GM12878 (cell line): ENCODE data around the gene CEBPG. TPM values are rescaled to one million over a fixed set of nuclear protein-coding genes. Genes with fewer than 3 reads are reported as not detected.

Experiments used
- ATAC-seq: fragments of 200-7000 bp; cut with Tn5 transposase; 3 replicates; pipeline ENCODE4 v1.9.1; 2020; ENCODE audit warnings: mild to moderate bottlenecking, moderate library complexity
- BruUV-seq: library from RNA; stranded (reverse); fragments of 400-500 nt; replicated peaks from 2 replicates; lab custom pipeline; 2021; lab: Mats Ljungman, UMichigan
- CTCF ChIA-PET: fragments of 300-600 bp; sonication (Branson Sonifier 250); formaldehyde crosslinking; extraction: SDS; loops from one replicate; lab custom pipeline; 2021; ENCODE audit warnings: inconsistent platforms; lab: Yijun Ruan, JAX
- POLR2A ChIA-PET: fragments of 350-600 bp; formaldehyde crosslinking; extraction: SDS; loops from one replicate; lab custom pipeline; 2021; ENCODE audit warnings: inconsistent platforms; lab: Charles Lee
- RAD21 ChIA-PET: fragments of 300-600 bp; sonication (Branson Sonifier 250); formaldehyde crosslinking; loops from one replicate; lab custom pipeline; 2023; ENCODE audit warnings: antibody characterized with exemption; ENCODE audit not compliant: unreplicated experiment; lab: Charles Lee
- SMC1A ChIA-PET: fragments of 300-600 bp; sonication (Branson Sonifier 250); formaldehyde crosslinking; loops from one replicate; lab custom pipeline; 2023; ENCODE audit not compliant: unreplicated experiment, uncharacterized antibody; lab: Charles Lee
- DNase-seq: peaks from one replicate; pipeline ENCODE4 v3.0.0-alpha.2; 2011; ENCODE audit warnings: low read depth, low spot score
- FAIRE-seq: peaks from 3 replicates; lab custom pipeline; 2011; peaks lifted over from hg19 to GRCh38; lab: Jason Lieb, UNC
- H2AFZ ChIP-seq: 2 replicates; pipeline ENCODE4 v1.6.0; 2011; ENCODE audit warnings: low read depth, low read length, control low read depth; ENCODE audit not compliant: control insufficient read depth
- H3K27ac ChIP-seq: 2 replicates; pipeline ENCODE4 v1.5.1; 2011; ENCODE audit warnings: control low read depth; ENCODE audit not compliant: control insufficient read depth, insufficient read depth
- H3K27me3 ChIP-seq, 2 experiments: replicated peaks in 1 of 2; 2 replicates each; pipeline versions ENCODE4 v1.6.0 to v1.6.1; 2011; ENCODE audit warnings: low read length in 1 of 2; ENCODE audit not compliant: control insufficient read depth in 2 of 2, insufficient read depth in 2 of 2
- H3K36me3 ChIP-seq, 2 experiments: 2 replicates each; pipeline ENCODE4 v1.5.1; 2011; ENCODE audit warnings: low read length in 1 of 2; ENCODE audit not compliant: control insufficient read depth in 2 of 2, insufficient read depth in 2 of 2
- H3K4me1 ChIP-seq: 2 replicates; pipeline ENCODE4 v1.6.1; 2011; ENCODE audit warnings: mild to moderate bottlenecking, low read length, moderate library complexity, mixed read lengths; ENCODE audit not compliant: control insufficient read depth, insufficient read depth
- H3K4me2 ChIP-seq: 2 replicates; pipeline ENCODE4 v1.6.0; 2011; ENCODE audit warnings: control low read depth; ENCODE audit not compliant: control insufficient read depth, insufficient read depth
- H3K4me3 ChIP-seq: fragments of 200-600 bp; sonication (generic); 2 replicates; pipeline ENCODE4 v1.5.1; 2016
- H3K79me2 ChIP-seq: 2 replicates; pipeline ENCODE4 v1.6.0; 2011; ENCODE audit warnings: low read length; ENCODE audit not compliant: control insufficient read depth, insufficient read depth
- H3K9ac ChIP-seq: 2 replicates; pipeline ENCODE4 v1.8.0; 2011; ENCODE audit warnings: low read length, control low read depth, mixed read lengths; ENCODE audit not compliant: control insufficient read depth, insufficient read depth
- H3K9me3 ChIP-seq: replicated peaks from 3 replicates; pipeline ENCODE4 v1.5.1; 2011; ENCODE audit warnings: mild to moderate bottlenecking, low read length; ENCODE audit not compliant: control insufficient read depth, insufficient read depth
- H4K20me1 ChIP-seq: 2 replicates; pipeline ENCODE4 v1.6.0; 2011; ENCODE audit not compliant: control insufficient read depth, insufficient read depth
- BCL3 ChIP-seq: IDR thresholded peaks from 2 replicates; pipeline ENCODE4 v1.6.1; 2011; ENCODE audit warnings: borderline replicate concordance, low read depth, mild to moderate bottlenecking, moderate library complexity, low read length; ENCODE audit not compliant: insufficient read depth, poor library complexity, severe bottlenecking
- BHLHE40 ChIP-seq, 2 experiments: fragments of 450-650 bp in 1 of 2; IDR thresholded peaks; 2 replicates each; pipeline ENCODE4 v1.6.1; 2011 to 2017; ENCODE audit warnings: low read depth in 2 of 2, borderline replicate concordance in 1 of 2, improper control_type of control experiment in 1 of 2, low read length in 1 of 2, mild to moderate bottlenecking in 1 of 2
- CEBPB ChIP-seq, 2 experiments: fragments of 150-350 bp in 1 of 2; IDR thresholded peaks; 2 replicates each; pipeline ENCODE4 v1.6.1; 2012 to 2014; ENCODE audit warnings: low read depth in 2 of 2, low read length in 2 of 2, borderline replicate concordance in 1 of 2, inconsistent platforms in 1 of 2
- FOS ChIP-seq: IDR thresholded peaks from 3 replicates; pipeline ENCODE4 v1.6.1; 2011; ENCODE audit warnings: borderline replicate concordance; ENCODE audit not compliant: insufficient read length; ENCODE audit errors: extremely low read depth
- JUND ChIP-seq: IDR thresholded peaks from 2 replicates; pipeline ENCODE4 v1.6.1; 2012; ENCODE audit warnings: low read depth, mild to moderate bottlenecking, low read length, improper control_type of control experiment, moderate library complexity
- MYB ChIP-seq: fragments of 150-350 bp; IDR thresholded peaks from 2 replicates; pipeline ENCODE4 v1.6.1; 2014; ENCODE audit warnings: mild to moderate bottlenecking, low read depth, low read length, borderline replicate concordance
- SRF ChIP-seq, 2 experiments: IDR thresholded peaks; 2 replicates each; pipeline ENCODE4 v1.6.1; 2011; ENCODE audit warnings: low read depth in 2 of 2, low read length in 2 of 2, mild to moderate bottlenecking in 1 of 2, moderate library complexity in 1 of 2
- TBL1XR1 ChIP-seq: IDR thresholded peaks from 2 replicates; pipeline ENCODE4 v1.6.1; 2012; ENCODE audit warnings: low read depth, low read length, improper control_type of control experiment
- TCF12 ChIP-seq: IDR thresholded peaks from 2 replicates; pipeline ENCODE4 v1.6.1; 2011; ENCODE audit warnings: low read depth, mild to moderate bottlenecking, low read length
- WRNIP1 ChIP-seq: IDR thresholded peaks from 2 replicates; pipeline ENCODE4 v1.6.1; 2011; ENCODE audit warnings: low read depth, low read length, improper control_type of control experiment, borderline replicate concordance
- WGBS: methylation state at CpG from one replicate; pipeline ENCODE4 v1.1.6; 2016; ENCODE audit warnings: low lambda C conversion rate; ENCODE audit not compliant: insufficient replicate concordance, insufficient coverage; ENCODE audit errors: missing lambda C conversion rate; 5-methylcytosine and 5-hydroxymethylcytosine counted together
- in situ Hi-C: fragments of 300-500 bp; cut with MboI; formaldehyde crosslinking; loops from 9 replicates; pipeline ENCODE4 v1.14.3; 2018; ENCODE audit warnings: mixed read lengths
- intact Hi-C: fragments of 100-400 bp; cut with micrococcal nuclease; formaldehyde crosslinking; loops from one replicate; pipeline ENCODE4 v1.14.2; 2022; ENCODE audit not compliant: unreplicated experiment
- polyA plus RNA-seq, 11 experiments: library from polyadenylated mRNA; depleted of rRNA in 4 of 11; unstranded in 6 of 11; stranded (reverse) in 5 of 11; fragments of >200 nt; fragmentation: Nextera tagmentation in 4 of 11; fragmentation: Illumina TruSeq in 1 of 11; extraction: Ambion mirVana in 4 of 11; extraction: Trizol in 1 of 11; gene quantifications; 1 replicate in 1 of 11; 2 replicates in 10 of 11; pipeline versions ENCODE4 v1.2.1 to v1.2.3, GENCODE V29; 2011 to 2016; ENCODE audit warnings: inconsistent platforms in 2 of 11, missing spikeins in 2 of 11, low read depth in 1 of 11
- total RNA-seq, 4 experiments: library from RNA; depleted of rRNA in 3 of 4; stranded (reverse); fragments of >200 nt in 3 of 4; fragmentation: Illumina TruSeq in 1 of 4; extraction: Trizol in 1 of 4; gene quantifications; 2 replicates each; pipeline versions ENCODE4 v1.2.1 to v1.2.3, GENCODE V29; 2013 to 2021
- TF ChIP-seq, protein P1 (sequence below): IDR thresholded peaks from 2 replicates; pipeline ENCODE4 v1.6.1; 2012; ENCODE audit warnings: low read depth, low read length, improper control_type of control experiment
- TF ChIP-seq, protein P2 (sequence below): fragments of 450-650 bp; formaldehyde crosslinking; IDR thresholded peaks from 2 replicates; pipeline ENCODE4 v1.5.0; 2022; ENCODE audit warnings: mild to moderate bottlenecking, missing genetic modification characterization

The CEBPG gene
- total and polyA plus RNA-seq, 10 of the 15 experiments (the other 5 are each of a cell fraction or from before 2014, with no cell fraction given), result 5.2 to 22.4 (median 20.0) TPM

DNA sequence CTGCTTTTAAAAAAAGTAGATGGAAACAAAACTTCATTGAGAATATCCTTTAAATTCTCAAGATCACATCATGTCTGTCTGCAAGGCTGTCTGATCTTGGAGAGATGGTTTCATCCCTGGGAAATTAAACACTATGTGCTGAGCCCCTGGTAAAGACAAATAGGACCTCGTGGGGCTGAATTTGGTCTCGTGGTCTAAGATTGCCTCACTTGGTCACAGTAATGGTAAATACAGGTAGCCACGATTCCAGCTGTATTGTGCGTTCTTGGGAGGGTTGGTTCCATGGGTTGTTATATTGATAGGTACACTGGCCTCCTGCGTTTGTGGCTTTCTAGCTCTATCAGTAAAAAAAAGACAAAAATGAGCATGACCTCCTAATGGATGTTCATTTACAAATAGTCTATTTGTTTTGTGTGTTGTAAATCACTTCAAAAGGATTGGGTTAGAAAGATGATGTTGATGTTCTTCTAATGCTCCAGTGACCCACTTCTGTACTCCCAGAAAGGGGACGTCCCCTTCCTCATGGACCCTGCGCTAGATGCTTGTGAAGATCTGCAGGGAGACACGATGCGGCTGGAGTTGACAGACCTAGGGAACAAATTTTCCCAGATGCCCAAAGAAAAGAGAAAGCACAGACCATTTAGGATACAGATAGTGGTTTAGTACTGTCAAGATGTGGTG is 1.8 kb downstream of the CEBPG start:
- POLR2A ChIA-PET, result interaction anchor here (0.6 to 0.7 kb wide), 2 partner anchors 8 to 352 kb away, joined by 3 read pairs; no protein-coding TSS in a partner anchor
- in situ Hi-C loops, result no loop called here
- Histone ChIP-seq H3K9me3 (no peaks in the 10 kb centered on the region), H3K4me3 (peak overlapping the region; percentile 91), H3K9ac (peak overlapping the region; percentile 86; the same call in 1 of the 2 replicates), H3K27me3 (no peaks in the 10 kb centered on the region), H3K27ac (peak overlapping the region; percentile 86; the same call in 1 of the 2 replicates), H3K4me1 (no peaks in the 10 kb centered on the region; the same call in 1 of the 2 replicates), H3K79me2 (peaks cover 53% of the 10 kb centered on the region), H3K4me2 (peak overlapping the region; percentile 73), H4K20me1 (peaks cover 12% of the 10 kb centered on the region; the same call in 1 of the 2 replicates), H2AFZ (no peak overlapping the region), H3K36me3 (peaks cover 5 to 6% of the 10 kb centered on the region in 2 experiments; a peak in 2 of 4 replicates)
- ATAC-seq (no peak), FAIRE-seq (no peak), DNase-seq (no peak)
- WGBS, result 71% methylated on average over 9 of the region's 9 CpGs
- intact Hi-C loops, result no loop called here
- RAD21 ChIA-PET, result interaction anchor here (2.1 kb wide), 1 partner anchor 198 kb away, joined by 9 read pairs; no protein-coding TSS in a partner anchor
- SMC1A ChIA-PET, result interaction anchor here (1.0 to 1.1 kb wide), 2 partner anchors 55 to 934 kb away, joined by 3 read pairs; no protein-coding TSS in a partner anchor
- TF ChIP-seq BHLHE40 (IDR thresholded peaks at IDR 0.05; ENCODE audit: borderline replicate concordance in 1 of 2, low read depth in 2 of 2, low read length in 1 of 2) (no peak), JUND (no peak), TBL1XR1 (no peak), BCL3 (no peak), WRNIP1 (no peak), CEBPB (IDR thresholded peaks at IDR 0.05; ENCODE audit: borderline replicate concordance in 1 of 2, low read depth in 2 of 2, low read length in 2 of 2) (no peak), MYB (no peak), TCF12 (no peak), FOS (no peak), SRF (IDR thresholded peaks at IDR 0.05; ENCODE audit: low read depth in 2 of 2, low read length in 2 of 2) (no peak)
- TF ChIP-seq, protein P1, sequence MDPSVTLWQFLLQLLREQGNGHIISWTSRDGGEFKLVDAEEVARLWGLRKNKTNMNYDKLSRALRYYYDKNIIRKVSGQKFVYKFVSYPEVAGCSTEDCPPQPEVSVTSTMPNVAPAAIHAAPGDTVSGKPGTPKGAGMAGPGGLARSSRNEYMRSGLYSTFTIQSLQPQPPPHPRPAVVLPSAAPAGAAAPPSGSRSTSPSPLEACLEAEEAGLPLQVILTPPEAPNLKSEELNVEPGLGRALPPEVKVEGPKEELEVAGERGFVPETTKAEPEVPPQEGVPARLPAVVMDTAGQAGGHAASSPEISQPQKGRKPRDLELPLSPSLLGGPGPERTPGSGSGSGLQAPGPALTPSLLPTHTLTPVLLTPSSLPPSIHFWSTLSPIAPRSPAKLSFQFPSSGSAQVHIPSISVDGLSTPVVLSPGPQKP, result no peak
- TF ChIP-seq, protein P2, sequence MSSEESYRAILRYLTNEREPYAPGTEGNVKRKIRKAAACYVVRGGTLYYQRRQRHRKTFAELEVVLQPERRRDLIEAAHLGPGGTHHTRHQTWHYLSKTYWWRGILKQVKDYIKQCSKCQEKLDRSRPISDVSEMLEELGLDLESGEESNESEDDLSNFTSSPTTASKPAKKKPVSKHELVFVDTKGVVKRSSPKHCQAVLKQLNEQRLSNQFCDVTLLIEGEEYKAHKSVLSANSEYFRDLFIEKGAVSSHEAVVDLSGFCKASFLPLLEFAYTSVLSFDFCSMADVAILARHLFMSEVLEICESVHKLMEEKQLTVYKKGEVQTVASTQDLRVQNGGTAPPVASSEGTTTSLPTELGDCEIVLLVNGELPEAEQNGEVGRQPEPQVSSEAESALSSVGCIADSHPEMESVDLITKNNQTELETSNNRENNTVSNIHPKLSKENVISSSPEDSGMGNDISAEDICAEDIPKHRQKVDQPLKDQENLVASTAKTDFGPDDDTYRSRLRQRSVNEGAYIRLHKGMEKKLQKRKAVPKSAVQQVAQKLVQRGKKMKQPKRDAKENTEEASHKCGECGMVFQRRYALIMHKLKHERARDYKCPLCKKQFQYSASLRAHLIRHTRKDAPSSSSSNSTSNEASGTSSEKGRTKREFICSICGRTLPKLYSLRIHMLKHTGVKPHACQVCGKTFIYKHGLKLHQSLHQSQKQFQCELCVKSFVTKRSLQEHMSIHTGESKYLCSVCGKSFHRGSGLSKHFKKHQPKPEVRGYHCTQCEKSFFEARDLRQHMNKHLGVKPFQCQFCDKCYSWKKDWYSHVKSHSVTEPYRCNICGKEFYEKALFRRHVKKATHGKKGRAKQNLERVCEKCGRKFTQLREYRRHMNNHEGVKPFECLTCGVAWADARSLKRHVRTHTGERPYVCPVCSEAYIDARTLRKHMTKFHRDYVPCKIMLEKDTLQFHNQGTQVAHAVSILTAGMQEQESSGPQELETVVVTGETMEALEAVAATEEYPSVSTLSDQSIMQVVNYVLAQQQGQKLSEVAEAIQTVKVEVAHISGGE (CRISPR knock-in tag), result no peak
- CTCF ChIA-PET, result interaction anchor here (1.0 to 1.5 kb wide), 5 partner anchors 8 to 248 kb away, joined by 3 to 7 read pairs (median 3); no protein-coding TSS in a partner anchor
- BruUV-seq, result no TSS peak
